Raji (cell line): ENCODE measurements around the gene CCDC178.

Experiments used
- POLR2A ChIP-seq: IDR thresholded peaks from 2 replicates; pipeline ENCODE4 v1.6.1; 2011; ENCODE audit warnings: low read depth, low read length, control low read depth; ENCODE audit not compliant: insufficient read depth

CCDC178 gene

GRCh38 chr18:33288082-33288716 is 152.3 kb downstream of the CCDC178 start:
- no peak for TF ChIP-seq POLR2A

GRCh38 chr18:33282709-33283333 is 157.7 kb downstream of the CCDC178 start:
- TF ChIP-seq POLR2A: no peak

GRCh38 chr18:33282142-33282541 is 158.4 kb downstream of the CCDC178 start:
- no peak for TF ChIP-seq POLR2A

GRCh38 chr18:33277431-33277830 is 163.1 kb downstream of the CCDC178 start:
- TF ChIP-seq POLR2A: no peak

- no peak for TF ChIP-seq POLR2A
These were observed 164.7 kb downstream of the CCDC178 start for GRCh38 chr18:33275843-33276242.

- no peak for TF ChIP-seq POLR2A
These were observed 170.2 kb downstream of the CCDC178 start for GRCh38 chr18:33270297-33270696.

GRCh38 chr18:33269223-33269622 is 171.3 kb downstream of the CCDC178 start:
- TF ChIP-seq POLR2A: no peak

GRCh38 chr18:33264566-33264965 is 176.0 kb downstream of the CCDC178 start:
- no peak for TF ChIP-seq POLR2A

GRCh38 chr18:33239298-33239697 is 201.2 kb downstream of the CCDC178 start:
- no peak for TF ChIP-seq POLR2A

GRCh38 chr18:33232318-33232626 is 208.2 kb downstream of the CCDC178 start:
- TF ChIP-seq POLR2A: no peak

GRCh38 chr18:33231474-33232317 is 208.8 kb downstream of the CCDC178 start:
- no peak for TF ChIP-seq POLR2A

- no peak for TF ChIP-seq POLR2A
These were observed 228.2 kb downstream of the CCDC178 start for GRCh38 chr18:33212363-33212762.

GRCh38 chr18:33210575-33211189 is 229.8 kb downstream of the CCDC178 start:
- no peak for TF ChIP-seq POLR2A

- no peak for TF ChIP-seq POLR2A
These were observed 234.7 kb downstream of the CCDC178 start for GRCh38 chr18:33205777-33206176.

GRCh38 chr18:33201509-33201926 is 239.0 kb downstream of the CCDC178 start:
- TF ChIP-seq POLR2A: no peak

GRCh38 chr18:33195795-33196194 is 244.7 kb downstream of the CCDC178 start:
- TF ChIP-seq POLR2A: no peak
